GM12891 (cell line): ENCODE results near the gene SP4.

Experiments
- POLR2A ChIP-seq: IDR thresholded peaks from 2 replicates; pipeline ENCODE4 v1.6.1; 2011; ENCODE audit warnings: low read depth, low read length, control low read depth
- POLR2AphosphoS5 ChIP-seq: IDR thresholded peaks from 2 replicates; pipeline ENCODE4 v1.6.1; 2011; ENCODE audit warnings: low read depth, low read length, control low read depth

- TF ChIP-seq POLR2A (no peak), POLR2AphosphoS5 (no peak)
Observed at GRCh38 chr7:21544715-21545114, 116.8 kb downstream of the SP4 start.
